Measurements from ENCODE around the gene AP4S1.
"Not testable (repeated sequence)": the region's sequence is repeated elsewhere in the genome, so short reads cannot be mapped to it uniquely, and the experiment has no call there.

Gene AP4S1

DNA sequence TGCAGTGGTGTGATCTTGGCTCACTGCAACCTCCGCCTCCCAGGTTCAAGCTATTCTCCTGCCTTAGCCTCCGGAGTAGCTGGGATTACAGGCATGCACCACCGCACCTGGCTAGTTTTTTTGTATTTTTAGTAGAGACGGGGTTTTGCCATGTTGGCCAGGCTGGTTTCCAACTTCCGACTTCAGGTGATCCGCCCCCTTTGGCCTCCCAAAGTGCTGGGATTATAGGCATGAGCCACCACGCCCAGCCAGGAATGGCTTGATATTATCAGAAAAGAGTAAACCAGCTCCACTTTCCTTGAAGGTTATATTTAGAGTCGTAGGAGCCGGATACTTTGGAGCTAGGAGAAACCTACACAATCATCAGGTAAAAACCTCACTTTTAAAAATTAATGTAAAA, 61.0 kb downstream of the AP4S1 start:
- not testable (repeated sequence) for DNase-seq (ENCODE audit: low read depth)

DNA sequence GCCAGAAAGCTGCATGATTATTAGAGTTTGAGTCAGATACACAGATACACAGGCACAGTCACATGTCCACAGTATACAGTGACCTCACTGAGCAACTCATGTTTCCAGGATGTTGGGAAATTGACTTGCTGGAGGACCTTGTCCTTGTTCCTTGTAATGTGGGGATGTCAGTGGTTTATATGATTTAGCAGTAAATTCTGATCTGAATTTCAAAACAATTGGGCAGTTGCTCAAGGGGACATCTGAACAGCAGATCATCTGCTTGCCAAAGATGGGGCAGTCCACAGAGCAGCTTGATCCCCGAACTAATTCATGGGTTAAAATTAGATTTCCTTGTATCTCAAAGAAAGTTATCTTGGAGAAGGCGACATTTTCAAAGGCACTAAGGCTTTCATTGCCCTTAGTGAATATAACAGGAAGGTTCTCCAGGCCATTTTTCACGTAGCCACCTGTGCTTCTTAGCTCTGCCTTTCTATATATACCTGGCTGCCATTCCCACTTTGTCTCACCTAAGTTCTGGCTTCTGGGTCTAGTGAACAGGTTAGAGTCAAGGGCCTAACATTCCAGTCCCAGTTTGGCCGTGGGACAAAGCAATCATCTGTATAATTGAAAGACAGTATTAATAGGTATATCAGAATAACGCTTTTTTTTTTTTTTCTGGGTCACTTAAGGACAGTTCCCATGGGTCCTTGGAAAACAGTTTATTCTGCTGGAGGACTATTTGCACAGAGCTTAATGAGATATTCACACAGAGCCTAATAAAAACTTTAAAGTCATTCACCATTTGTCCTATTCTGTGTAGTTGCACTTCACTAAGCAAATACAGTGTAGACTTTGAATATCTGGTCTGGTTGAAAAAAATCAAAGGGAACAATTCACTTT, 65.7 kb downstream of the AP4S1 start:
- no peak for DNase-seq (ENCODE audit: low read depth)

DNA sequence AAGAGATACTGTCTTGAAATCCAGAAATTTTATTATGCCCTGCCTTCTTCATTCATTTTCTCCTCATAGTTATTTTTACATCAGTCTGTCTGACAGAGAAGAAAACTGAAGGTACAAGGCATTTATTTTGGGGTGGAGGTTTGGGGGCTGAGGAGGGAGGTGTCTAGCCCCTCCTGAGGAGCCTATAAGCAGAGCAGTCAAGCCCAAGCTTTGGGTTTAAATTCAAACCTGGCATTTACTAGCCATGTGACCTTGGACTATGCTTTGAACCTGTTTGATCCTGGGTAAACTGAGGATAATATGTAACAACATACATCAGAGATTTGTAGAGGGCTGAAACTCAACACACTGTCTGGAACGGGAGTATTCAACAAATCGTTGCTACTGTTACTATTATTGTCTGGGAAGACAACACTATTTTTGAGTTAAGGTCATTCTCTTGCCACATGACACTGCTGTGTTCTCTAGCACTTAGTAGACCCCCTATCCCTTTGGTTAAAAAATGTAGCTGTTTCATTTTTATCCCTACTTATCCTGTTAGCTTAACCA, 66.8 kb downstream of the AP4S1 start:
- DNase-seq (ENCODE audit: low read depth): no peak

DNA sequence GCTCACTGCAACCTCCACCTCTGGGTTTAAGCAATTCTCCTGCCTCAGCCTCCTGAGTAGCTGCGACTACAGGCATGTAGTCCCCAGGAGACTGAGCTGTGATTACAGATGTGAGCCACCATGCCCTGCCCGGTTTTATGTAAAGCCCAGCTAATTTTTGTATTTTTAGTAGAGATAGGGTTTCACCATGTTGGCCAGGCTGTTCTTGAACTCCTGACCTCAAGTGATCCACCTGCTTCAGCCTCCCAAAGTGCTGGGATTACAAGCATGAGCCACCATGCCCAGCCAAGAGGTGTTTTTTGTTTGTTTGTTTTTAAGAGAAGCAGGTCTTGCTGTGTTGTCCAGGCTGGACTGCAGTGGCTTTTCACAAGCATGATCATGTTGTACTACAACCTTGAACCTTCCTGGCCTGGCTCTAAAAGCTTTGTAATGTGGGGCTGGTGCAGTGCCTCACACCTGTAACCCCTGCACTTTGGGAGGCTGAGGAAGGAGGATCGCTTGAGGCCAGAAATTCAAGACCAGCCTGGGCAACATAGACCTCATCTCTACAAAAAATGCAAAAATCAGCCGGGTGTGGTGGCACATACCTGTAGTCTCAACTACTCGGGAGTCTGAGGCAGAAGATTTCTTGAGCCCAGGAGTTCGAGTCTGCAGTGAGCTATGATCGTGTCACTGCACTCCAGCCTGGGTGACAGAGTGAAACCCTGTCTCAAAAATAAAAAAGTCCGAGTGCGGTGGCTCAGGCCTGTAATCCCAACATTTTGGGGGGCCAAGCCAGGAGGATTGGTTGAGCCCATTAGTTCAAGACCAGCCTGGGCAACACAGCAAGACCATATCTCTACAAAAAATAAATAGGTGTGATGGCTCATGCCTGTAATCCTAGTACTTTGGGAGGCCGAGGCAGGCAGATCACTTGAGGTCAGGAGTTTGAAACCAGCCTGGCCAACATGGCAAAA, 68.7 kb downstream of the AP4S1 start:
- DNase-seq (ENCODE audit: low read depth): not testable (repeated sequence)

DNA sequence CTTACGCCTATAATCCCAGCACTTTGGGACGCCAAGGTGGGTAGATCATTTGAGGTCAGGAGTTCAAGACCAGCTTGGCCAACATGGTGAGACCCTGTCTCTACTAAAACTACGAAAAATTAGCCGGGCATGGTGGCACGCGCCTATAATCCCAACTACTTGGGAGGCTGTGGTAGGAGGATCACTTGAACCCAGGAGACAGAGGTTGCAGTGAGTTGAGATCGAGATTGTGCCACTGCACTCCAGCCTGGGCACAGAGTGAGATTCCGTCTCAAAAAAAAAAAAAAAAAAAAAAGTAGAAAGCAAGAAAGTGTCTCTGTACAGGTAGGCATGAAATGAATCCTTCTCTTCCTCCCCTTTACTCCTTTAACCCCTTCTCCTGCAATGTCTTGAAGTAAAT, 70.4 kb downstream of the AP4S1 start:
- DNase-seq (ENCODE audit: low read depth): not testable (repeated sequence)

DNA sequence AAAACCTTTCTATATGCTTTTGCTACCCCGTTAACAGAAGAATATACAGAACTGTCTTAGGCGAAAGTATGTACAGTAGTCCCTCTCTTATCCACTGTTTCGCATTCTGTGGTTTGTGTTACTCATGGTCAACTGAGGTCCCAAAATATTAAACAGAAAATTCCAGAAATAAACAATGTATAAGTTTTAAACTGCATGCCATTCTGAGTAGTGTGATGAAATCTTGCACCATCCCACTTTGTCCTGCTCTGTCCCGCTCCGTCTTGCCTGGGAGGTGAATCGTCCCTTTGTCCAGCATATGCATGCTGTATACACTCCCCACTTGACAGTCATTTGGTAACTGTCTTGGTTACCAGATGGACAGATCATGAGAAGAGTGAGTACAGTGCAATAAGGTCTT, 70.8 kb downstream of the AP4S1 start:
- no peak for DNase-seq (ENCODE audit: low read depth)

DNA sequence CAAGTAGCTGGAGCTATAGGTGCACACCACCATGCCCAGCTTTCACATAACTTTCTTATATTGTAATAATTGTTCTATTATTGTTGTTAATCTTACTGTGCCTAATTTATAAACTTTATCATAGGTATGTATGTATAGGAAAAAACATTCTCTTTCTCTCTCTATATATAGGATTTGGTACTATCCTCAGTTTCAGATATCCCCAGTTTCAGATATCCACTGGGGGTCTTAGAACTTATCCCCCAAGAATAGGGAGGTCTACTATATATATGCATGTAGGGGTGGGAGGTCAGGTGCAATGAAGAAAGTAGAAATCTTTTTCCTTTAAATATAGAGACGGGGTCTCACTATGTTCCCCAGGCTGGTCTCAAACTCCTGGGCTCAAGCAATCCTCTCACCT, 71.6 kb downstream of the AP4S1 start:
- DNase-seq (ENCODE audit: low read depth): no peak

DNA sequence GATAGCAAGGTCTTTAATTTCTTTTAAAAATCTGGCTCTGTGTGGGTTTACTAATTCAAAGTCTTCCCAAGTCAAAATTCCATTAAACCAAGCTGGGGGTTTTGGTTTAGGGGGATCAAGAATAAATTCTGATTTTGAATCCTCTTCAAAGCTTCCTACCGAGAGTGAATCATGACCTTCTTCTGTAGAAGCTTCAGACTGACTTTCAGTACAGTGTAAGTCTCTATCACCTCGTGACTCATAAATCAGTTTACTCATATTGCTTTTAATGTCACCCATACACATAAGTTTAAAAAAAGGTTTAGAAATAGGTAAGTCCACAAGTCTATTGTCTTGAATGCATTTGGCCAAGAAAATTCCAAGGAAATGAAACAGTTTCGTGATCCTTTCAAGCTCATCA, 81.3 kb downstream of the AP4S1 start:
- no peak for DNase-seq (ENCODE audit: low read depth)

DNA sequence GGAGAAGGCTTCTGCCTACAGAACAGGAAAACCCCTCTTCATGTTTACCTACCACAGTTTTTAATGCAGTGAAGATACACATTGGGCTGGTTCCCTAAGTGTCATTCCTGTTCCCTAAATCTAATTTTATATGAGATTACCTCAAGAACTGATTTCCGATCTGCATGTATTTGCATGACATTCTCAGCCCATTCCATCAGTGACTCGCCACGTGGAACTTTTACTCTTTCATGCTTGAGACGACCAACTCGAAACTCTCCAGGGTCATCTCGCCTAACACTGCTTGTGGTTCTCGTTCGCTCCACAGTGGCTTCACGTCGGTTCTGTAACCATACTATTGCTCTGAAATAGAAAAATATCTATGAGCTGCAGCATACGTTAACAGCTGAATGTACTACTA, 83.8 kb downstream of the AP4S1 start:
- no peak for DNase-seq (ENCODE audit: low read depth)

DNA sequence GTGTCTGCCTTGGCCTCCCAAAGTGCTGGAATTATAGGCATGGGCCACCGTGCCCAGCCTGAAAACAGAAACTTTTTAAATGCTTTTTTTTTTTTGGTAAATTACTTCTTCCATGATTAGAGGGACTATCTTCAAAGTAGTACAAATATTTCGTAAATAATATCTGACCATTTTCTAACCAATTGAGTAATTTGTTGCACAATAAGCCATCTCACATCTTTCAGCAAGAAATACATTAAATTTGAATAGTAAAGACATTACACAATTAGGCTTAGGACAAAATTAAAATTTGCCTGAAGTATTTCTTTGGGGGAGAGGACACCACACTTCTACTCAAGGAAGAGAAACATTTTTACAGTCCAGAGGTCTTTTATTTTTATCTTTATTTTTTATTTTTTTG, 85.4 kb downstream of the AP4S1 start:
- no peak for DNase-seq (ENCODE audit: low read depth)

DNA sequence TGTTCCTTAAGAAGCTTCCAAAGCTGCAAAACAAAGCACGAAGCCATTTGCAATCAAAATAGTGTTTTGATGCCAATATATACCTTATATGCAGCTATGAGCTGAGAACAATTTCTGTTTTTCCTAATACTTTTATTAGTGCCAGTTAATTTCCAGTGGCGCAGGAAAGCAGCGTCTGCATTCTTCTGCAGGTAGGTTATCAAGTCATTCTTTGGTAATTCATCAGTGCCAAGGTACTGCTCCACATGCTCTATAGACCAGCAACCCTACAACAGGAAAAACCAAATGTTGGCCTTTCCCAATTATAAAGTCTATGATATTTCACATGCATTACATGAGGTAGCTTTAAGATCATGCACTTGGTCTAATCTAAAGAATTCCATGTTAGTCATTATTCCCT, 88.3 kb downstream of the AP4S1 start:
- DNase-seq (ENCODE audit: low read depth): no peak

DNA sequence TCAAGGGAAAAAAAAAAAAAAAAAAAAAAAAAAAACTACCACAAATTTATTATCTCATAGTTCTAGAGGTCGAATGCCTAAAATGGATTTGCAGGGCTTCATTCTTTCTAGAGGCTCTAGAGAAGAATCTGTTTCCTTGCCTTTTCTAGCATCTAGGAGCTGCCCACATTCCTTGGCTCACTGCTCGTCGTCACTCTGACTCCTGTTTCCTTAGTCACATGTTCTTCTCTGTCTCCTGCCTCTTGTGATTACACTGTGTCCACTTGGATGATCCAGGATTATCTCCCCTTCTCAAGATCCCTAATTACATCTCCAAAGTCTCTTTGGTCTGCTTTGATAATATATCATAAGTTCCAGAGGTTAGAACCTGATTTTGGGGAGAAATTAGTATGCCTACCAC, 93.4 kb downstream of the AP4S1 start:
- DNase-seq (ENCODE audit: low read depth): no peak

DNA sequence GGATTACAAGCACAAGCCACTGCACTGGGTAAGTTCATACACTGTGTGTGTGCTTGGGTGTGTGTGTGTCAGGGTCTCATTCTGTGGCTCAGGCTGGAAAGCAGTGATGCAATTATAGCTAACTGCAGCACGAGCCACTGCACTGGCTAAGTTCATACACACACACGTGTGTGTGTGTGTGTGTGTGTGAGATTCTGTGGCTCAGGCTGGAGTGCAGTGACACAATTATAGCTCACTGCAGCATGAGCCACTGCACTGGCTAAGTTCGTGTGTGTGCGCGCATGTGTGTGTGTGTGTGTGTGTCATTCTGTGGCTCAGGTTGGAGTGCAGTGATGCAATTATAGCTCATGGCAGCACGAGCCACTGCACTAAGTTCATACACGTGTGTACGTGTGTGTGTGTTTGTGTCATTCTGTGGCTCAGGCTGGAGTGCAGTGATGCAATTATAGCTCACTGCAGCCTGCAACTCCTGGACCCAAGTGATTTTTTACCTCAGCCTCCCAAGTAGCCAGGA, 96.7 kb downstream of the AP4S1 start:
- DNase-seq (ENCODE audit: low read depth): no peak

DNA sequence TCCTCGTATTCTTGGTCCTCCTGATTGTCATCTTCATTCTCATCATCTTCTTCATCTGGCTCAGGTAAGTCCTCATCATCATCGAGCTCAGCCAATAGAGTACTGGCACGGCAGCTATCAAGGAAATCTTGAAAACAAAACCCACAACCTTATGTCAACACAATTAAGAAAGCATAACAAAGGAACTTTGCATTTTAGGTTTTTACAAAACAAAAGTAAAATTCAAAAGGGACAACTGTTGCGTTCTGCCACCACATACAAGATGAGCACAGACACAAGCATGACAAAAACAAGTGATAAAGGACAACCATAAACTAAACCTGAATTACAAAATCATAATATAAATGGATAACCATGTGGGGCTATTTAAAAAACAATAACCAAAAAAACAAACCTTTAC, 97.5 kb downstream of the AP4S1 start:
- no peak for DNase-seq (ENCODE audit: low read depth)

DNA sequence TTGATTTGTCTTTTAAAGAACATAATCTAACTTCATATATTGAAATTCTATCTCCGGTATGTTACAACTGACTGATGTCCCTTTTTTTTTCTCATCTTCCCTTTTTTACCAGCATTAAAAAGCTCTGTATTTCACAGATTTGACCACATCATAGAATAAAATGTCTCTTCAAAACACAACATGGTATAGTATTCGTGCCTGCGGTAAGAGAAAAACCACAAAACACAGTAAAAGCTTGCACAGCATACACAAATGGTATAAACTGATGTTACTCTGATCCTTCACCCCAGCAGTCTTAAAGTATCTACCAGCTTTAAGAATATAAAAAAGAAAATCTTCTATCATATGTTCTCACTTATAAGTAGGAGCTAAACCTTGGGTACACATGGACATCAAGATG, 98.7 kb downstream of the AP4S1 start:
- no peak for DNase-seq (ENCODE audit: low read depth)

DNA sequence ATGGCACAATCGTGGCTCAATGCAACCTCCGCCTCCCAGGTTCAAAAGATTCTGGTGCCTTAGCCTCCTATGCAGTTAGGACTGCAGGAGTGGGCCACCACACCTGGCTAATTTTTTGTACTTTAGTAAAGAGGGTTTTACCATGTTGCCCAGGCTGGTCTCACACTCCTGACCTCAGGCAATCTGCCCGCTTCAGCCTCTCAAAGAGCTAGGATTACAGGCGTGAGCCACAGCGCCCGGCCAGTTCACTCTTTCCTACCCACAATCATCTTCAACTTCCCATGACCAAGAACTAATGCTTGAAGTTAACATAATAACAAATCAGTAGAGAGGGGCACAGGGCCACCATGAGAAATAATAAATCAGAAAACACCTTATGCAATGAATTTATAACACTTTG, 99.8 kb downstream of the AP4S1 start:
- DNase-seq (ENCODE audit: low read depth): no peak

DNA sequence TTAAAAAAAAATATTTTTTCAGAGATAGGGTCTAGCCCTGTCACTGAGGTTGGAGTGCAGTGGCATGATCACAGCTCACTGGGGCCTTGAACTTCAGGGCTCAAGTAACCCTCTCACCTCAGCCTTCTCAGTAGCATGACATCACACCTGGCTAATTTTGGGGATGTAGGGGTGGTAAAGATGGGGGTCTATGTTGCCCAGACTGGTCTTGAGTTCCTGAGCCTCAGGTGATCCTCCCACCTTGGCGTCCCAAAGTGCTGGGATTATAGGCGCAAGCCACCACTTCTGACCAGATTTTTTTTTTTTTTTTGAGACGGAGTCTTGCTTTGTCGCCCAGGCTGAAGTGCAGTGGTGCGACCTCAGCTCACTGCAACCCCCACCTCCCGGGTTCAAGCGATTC, 101.2 kb downstream of the AP4S1 start:
- no peak for DNase-seq (ENCODE audit: low read depth)

DNA sequence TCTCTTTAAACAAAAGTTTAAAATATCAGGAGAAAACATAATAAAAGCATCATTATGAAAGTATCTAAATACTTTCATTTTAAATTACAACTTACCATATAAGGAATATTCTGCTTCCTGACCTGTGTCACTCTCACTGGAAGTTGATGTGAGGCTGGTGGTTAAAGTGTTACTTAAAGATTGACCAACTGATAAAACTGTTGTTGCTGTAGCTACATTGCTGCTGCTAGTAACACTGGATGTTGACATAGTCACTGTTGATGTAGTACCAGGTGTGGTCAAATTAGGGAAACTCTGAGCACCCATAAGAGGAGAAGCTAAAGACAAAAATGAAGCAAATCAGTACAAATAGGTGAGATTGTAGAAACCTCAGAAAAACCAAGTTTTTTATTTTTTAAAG, 102.2 kb downstream of the AP4S1 start:
- DNase-seq (ENCODE audit: low read depth): no peak

DNA sequence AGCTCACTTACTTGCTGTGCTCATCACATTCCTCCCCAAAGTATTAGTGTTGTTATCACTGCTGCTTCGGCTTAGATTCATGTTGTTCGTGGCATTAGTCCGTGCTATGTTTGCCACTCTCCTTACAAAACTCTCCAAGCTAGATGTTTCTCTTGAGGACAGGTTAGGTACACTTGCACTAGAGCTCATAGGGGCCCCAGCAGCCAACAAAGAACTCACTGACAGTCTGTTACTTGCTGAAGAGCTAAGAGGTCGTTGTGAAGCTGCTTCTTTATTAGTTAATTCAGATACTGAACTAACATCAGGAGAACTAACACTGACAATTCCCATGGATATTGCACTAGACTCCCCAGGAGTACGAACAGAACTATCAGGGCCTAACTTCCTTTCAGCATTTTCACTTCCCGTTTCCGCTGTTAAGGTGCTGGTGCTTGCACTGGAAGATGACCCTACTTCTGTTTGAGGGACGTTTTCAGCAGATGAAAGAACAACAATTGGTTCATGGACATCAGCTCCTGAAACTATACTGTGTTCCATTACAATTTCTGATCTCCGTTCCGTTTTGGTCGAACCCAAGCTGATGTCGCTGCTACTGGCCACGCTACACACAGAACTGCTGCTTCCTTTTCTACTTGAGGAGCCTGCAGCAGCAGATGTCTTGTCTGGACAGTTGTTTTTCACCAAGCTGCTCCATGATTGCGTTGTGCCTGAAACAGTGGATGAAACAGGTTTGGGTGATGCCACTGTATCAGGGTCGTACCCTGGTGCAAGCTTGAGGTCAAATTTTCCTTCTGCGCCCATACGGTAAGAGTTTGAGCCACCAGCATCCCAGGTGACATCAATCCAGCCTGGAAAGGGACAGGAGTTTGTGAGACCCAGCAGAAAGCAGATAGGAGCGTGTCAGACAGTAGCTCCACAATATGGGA, 103.4 kb downstream of the AP4S1 start:
- no peak for DNase-seq (ENCODE audit: low read depth)

DNA sequence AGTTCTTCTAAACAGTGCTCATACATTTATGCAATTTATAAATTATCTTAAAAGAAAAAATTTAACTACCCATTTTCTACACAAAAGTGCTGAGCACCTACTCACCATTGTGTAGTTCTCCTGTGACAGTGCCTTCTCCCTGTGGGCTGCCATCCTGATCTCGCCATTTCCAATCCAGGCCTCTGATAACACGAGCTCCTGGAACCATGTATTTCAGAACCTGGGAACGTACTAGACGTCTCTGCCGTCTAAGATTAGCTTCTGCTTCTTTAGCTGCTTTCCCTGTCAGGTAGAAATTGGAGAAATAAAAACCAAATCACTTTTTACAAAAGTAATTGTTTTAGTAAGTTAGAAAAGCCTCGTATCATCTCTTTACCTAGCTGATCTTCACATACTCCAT, 107.7 kb downstream of the AP4S1 start:
- DNase-seq (ENCODE audit: low read depth): no peak

DNA sequence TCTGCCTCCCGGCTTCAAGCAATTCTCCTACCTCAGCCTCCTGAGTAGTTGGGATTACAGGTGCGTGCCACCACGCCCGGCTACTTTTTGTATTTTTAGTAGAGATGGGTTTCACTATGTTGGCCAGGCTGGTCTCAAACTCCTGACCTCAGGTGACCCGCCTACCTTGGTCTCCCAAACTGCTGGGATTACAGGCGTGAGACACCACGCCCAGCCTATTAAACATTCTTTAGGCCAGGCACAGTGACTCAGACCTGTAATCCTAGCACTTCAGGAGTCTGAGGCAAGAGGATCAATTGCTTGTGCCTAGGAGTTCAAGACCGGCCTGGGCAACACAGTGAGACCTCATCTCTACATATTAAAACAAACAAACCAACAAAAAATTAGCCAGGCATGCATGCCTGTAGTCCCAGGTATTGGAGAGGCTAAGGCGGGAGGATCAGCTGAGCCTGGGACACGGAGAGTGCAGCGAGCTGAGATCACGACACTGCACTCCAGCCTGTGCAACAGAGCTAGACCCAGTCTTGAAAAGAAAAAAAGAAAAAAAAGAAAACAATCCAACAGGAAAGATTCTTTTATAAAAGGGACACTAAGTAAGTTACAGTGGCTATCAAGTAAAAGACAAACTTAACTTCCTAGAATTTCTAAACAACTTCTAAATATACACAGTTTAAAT, 111.9 kb downstream of the AP4S1 start:
- DNase-seq (ENCODE audit: low read depth): no peak
